Stimulated activated CD4-positive, alpha-beta T cell treated with anti-CD3 and anti-CD28 coated beads, Interleukin-12 subunit alpha, Interleukin-12 subunit beta, amount 100 ng/mL, for 48 hours (primary cell): ENCODE data around the gene FHOD1.

Experiments used
- DNase-seq, 3 donors: peaks; one replicate each; pipeline ENCODE4 v3.0.0-alpha.2; 2020; ENCODE audit warnings: low read depth in 2 of 3, low spot score in 1 of 3

The FHOD1 gene

DNA sequence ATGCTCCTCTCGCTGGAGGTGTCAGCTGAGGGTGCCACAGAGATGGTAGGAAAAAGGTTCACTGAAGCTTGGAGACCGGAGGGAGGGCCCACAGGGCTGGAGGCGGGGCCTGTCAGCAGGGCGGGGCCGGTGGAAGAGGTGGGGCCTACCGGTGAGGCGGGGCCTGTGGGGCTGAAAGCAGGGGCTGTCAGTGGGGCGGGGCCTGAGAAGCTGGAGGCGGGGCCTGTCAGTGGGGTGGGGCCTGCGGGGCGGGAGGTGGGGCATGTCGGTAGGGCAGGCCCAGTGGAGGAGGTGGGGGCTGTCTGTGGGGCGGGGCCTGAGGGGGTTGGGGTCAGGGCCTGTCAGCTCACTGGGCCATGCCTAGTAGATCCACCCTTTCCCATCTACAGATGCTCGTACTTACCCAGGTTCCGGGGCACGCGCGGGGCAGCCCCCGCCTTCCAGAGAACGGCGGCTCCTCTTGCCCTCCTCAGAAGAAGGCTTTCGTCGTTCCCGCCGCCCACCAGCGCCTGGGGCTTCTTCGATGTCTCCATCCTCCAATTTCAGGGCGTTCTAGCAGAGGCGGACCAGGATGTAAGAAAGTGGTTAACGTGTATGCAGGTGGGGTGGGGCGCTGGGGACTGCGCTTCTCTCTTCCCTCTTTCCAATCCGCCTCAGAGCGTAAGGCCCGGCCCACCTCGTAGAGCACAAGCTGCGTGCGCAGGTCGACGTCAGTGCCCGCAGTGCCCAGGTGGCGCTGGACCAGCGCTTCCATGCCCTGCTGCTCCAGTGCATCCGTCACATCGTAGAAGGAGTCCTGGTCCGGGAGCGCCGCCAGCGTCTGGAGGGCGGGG lies 10.5 kb downstream of the FHOD1 start:
- peak; percentile 78 to 89 (median 79) for DNase-seq

DNA sequence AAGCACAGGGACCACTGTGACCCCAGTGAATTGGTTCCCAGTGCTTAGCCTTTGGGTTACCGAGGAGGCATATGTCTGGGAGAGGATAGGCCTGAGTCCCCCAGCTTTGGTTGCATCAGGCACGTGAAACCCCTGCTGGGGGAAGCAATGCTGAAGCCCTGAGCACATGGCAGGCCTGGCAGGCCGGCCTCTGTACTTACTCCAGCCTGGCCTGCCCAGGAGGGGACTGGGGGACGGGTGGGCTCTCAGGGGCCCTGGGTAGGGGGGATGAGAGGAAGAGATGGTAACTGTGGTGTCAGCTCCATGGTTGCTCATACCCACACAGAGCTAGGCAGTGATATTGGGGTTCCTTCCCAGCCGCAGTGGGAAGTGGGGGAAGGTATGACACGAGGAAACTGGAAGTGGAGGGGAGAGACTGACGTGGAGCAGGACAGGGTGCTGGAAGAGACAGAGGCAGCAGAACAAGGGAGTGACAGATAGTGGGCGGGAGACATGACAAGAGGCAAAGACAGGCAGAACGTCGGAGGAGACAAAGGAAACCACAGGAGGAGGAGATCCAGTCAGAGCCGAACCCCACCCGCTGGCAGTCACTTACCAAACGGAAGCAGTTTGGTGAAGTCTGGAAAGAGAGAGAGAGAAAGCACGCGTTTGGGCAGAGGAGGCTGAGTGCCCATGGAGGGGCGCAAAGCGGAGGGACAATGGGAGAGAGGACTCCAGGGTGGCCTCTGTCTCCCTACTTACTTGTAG lies 11.3 kb downstream of the FHOD1 start:
- DNase-seq, result no peak

DNA sequence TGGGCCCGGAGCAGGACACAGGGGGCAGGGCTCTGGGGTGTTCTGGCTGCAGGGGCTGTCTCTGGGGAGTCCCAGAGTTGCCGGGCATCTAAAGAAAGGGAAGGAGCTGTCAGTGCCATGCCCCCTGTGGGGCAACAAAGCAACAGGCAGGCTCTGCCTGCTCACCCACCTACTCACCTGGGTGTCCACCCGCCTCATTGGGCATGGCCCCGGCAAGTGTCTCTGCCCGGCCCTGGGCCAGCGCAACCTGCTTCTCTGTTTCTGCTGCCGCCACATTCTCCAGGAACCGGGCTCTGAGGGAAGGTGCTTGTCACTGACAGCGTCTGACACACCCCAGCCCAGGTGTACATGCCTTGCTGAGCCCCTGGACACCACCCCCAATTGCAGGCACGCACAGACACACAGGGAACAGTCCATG lies 13.1 kb downstream of the FHOD1 start:
- DNase-seq, result no peak

DNA sequence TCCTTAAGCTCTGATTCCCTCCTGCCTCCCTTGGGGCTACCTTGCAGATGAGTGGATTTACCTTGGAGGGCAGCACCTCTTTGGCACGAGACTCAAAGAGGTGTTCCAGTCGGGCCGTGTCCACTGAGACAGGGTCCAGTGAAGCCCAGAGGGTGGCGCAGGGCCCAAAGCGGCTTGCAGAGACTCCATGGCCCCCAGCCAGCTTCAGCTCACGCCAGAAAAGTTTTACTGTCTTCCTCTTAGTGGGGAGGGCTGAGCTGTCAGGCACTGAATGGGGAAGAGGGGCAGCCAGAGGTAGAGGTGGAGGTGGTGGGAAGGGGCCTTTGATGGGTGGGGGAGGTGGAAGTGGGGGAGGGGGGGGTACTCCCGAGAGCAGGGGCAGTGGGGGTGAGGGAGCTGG lies 13.7 kb downstream of the FHOD1 start:
- no peak for DNase-seq

DNA sequence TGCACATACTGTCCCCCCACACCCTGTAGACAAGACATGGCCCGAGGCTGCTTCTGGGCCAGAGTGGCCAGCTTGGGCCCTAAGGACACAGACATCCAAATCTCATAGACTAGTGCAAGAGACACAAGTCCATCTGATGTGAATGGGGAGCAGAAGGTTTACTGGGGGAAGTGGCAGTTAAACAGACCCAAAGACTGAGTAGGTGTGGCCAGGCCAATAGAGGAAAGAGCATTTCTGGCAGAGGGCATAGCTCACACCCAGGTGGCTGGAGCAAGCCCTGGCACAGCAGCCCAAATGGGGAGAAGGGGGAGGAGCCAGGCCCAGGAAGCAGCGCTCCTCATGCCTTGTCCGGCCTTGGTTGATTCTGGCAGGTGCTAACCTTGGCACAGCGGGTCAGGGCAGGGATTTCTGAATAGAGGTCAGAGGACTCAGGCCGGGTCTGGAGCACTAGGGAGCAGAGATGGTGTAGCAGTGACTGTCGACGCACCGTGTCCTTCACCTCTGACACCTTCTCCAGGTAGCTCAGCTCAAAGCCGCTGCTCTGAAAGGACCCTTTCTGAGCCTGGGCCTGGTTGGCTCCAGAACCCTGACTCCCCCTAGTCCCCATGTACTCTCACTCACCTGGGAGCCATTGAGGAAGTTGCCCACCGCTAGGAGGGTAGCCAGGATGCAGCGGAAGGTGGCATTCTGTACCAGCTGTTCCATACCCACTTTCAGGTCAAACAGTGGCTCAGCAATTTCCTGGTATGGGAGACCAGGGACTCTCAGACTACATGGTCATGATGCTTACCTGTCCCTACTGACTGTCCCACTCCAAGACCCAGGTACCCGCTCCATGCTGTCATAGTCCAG lies 16.2 kb downstream of the FHOD1 start:
- DNase-seq, result no peak

DNA sequence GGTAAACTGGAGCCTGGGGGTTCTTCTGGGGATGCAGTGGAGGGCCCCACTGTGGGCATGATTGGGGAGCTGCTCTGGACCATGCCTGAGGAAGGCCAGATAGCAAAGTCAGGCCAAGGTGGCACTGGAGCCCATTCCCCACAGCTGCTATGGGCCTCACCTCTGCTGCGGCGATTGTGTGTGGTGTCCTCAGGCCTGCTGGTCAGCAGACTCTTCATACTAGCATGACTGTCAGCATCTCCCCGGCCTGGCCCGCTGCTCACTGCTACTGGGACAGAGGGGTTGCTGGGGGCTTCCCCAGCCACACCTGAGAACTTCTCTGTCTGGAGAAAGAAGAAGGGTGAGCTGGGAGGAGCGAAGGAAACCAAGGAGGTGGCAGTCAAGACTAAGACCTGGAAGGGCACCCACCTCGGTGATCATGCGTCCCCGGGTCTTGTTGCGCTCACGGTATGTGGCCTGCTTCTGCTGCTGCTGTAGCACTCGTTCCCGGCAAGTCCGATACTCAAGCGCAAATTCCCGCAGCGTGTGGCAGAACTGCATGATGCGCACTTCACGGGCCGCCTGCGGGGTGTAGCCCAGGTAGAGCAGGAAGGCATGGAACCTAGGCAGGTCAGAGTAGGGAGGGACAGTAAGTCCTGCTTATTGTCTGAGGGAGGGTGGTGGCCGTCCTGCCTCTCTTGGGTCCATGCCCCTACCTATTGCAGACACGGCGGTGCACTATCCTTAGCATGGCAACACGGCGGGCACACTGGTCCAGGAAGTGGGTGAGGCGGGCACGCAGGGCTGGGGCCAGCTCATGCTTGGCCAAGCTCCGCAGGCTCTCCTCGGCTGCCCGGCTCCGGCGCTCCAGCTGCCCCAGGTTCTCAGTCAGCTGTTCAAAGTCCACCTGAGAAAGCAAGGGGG lies 17.1 kb downstream of the FHOD1 start:
- DNase-seq, result no peak

DNA sequence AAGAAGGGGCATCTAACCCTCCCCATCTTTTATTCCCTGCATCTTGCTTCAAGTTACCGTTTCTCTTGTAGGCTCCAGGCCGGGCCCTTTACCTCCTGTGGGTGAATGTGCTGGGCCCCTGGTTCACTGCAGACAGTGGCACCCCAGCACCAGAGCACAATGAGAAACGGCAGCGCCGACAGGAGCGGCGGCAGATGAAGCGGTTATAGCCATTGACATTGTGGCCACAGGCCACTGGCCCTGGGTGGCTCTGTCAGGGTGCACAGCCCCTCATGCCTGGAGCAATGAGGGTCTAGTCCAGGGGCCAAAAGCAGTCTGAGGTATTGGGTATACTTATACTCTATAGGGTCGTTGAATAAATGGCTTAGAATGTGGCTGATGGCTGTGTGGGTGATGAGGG lies 18.4 kb downstream of the FHOD1 start:
- DNase-seq, result no peak

DNA sequence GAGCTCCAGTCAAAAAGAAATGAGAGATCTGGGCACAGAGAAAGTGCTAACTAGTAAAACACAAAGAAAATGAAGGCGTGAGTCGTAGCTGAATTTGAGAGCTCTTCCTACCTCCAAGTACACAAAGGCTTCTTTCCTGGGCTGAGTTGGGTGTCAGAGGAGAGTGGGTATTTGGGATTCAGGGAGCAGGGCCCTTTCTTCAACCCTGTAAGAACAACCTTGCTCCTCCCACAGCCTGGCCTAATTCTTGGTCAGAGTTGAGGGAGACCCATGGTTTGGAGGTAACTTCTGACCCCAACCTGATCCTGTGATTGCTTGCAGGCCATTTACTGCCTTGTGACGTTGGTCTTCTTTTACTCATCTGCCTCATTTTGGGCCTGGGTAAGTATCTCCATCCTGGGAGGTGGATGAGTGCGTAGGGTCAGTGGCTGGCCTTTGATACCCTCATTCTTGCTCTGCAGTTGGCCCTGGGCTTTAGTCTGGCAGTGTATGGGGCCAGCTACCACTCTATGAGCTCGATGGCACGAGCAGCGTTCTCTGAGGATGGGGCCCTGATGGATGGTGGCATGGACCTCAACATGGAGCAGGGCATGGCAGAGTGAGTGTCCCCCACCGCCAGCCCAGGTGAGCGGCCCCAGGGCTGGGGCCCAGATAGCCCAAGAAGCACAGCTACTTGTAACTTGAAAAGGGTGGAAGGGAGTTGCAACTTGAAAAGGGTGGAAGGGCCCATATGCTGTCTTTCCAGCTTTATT lies 19.1 kb downstream of the FHOD1 start:
- no peak for DNase-seq

DNA sequence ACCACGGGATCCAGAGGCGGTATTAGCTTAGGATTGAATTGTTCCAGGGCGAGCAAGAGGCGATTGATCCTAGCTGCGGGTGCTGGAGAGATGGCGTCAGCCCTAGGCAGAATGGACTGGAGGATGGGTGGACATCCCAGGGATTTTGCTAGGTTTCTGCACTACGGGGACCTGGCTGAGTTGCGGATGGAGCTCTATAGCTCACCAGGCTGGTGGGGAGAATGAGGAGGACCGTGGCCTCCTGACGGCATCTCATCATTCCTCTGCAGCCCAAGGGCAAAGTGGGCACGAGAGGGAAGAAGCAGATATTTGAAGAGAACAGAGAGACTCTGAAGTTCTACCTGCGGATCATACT lies 19.7 kb downstream of the FHOD1 start:
- DNase-seq, result no peak

DNA sequence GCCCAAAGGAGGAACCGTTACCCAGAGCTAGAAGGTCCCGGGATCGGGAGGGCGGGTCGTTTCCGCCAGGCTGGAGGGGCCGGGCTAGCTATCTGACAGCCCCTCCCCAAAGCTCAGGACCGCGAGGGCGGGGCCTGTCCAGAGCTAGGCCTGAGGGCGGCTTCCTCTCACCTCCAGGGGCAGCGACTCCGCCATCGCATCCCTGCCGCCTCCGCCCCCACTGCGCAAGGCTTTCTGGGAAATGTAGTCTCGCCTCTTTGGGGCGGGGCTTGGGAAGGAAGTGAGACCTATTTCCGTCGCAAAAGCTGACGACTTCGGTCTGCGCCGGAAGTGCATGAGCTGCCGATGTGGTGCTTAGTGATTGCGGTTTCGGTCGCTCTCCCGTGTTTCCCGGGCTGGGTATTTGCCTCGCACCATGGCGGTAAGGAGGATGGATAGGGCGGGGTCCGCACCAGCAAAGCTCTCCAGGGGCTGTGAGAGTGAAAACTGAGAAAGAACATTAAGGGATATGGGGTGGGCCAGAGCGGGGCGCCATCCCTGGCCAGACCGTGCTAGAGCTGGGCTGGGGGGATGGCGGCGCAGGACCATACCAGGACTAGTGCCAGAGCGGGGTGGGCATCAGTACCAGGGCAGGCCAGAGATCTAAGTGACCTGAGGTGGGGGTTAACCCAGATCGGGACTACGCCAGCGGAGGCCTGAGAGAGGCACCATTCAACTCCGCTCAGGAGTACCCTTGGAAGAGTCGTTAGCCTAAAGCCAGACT lies 20.3 kb downstream of the FHOD1 start, which contains the start of gene TMEM208:
TMEM208 (plus strand) TSS at position 327 of the 763 bp plus-strand sequence; CDS start at position 416, 89 bp downstream.
- peak; percentile 98 to 99 (median 98) for DNase-seq

DNA sequence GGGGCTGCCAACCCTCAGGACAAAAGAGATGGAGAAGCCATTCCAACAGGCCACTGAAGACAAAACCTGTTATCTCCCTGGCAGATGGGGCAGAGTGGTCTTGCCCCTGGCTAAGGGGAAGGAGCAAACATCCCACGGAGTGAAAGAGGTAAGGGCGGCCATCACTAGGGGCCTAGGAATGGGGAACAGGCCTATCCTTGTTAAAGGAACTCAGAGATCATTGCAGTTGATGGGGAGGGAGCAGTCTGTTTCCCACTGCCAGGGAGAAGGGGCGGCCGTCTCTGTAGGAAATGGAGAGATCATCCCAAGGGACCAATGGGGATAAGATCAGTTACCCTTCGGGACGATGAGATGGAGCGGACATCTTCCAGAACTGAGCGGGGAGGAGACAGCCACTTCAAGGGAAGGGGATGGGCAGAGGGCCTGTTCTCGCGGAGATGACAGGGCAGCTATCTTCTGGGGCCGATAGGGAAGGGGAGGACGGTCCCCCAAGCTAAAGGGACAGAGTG lies 20.9 kb downstream of the FHOD1 start:
- no peak for DNase-seq

DNA sequence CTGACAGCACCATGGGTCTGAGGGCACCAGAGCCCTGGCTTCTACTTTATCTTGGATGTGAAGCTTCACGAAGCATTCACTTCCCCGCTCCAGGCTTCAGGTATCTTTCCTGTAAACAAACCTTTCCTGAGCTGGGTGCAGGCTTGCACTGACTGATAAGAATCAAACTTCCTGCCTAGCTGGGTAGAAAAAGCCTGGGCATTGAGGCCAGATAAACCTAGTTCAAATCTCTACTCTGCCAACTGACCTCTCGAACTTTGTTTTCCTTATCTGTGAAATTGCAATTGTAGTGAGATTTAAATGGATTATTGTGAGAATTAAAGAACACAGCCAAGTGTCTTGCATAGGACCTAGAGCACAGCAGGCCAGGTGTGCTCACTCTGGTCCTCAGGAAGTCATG lies 23.3 kb downstream of the FHOD1 start:
- no peak for DNase-seq

DNA sequence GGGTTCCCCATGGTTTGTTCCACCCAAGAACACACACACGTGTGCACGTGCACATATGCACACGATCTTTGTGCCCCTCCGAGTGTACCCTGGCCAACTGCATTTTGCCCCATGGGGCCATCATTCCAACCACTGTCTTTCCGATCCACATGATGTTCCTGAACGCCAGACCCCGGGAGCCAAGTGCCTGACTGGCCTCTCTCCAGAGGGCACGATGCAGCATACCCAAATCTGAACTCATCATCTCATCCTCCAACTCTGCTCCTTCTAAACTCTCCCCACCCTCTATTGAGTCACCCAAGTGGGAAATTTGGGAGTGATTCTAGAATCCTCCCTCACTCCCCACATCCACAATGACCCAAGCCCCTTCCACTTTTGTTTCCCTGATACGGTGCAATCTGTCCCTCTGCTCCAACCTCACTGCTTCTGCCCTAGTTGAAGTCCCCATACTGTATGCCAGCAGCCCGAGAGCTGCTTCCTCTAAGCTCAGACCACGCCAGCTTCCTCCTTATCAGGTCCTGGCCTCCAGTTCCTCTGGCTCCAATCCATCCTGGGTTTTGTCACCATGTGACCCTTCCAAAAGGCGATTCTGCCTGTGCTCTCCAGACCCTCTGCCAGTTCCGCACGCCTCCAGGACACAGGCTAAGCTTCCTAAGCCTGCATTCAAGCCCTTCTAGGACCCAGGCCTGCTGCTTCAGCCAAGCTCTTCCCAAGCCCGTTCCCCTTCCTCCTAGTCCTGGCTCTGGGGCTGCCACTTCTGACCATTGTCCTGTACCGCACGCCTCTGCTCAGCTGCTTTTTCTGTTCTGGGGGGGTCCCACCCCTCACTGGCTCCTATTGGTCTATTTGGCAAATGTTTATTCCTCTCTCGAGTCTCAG lies 30.4 kb downstream of the FHOD1 start:
- no peak for DNase-seq

DNA sequence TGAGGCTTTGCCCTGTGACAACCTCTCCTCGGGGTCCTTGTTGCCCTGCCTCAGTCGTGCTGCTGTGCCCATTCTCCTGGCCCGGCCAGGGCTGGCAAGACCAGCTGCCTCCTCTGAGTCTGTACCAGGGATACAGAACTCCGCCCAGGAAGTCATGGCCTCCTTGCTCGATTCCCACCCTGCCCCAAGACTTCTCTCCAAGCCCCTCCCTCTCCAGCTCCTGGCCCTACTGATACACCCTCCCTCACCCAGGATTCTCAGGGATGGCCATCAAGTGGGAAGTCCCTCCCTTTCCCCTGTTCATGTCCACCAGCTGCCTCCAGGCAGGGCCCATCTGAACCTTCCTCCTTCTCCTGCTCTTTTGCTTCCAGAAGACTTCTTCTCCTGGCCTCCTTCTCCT lies 31.6 kb downstream of the FHOD1 start:
- DNase-seq, result no peak

DNA sequence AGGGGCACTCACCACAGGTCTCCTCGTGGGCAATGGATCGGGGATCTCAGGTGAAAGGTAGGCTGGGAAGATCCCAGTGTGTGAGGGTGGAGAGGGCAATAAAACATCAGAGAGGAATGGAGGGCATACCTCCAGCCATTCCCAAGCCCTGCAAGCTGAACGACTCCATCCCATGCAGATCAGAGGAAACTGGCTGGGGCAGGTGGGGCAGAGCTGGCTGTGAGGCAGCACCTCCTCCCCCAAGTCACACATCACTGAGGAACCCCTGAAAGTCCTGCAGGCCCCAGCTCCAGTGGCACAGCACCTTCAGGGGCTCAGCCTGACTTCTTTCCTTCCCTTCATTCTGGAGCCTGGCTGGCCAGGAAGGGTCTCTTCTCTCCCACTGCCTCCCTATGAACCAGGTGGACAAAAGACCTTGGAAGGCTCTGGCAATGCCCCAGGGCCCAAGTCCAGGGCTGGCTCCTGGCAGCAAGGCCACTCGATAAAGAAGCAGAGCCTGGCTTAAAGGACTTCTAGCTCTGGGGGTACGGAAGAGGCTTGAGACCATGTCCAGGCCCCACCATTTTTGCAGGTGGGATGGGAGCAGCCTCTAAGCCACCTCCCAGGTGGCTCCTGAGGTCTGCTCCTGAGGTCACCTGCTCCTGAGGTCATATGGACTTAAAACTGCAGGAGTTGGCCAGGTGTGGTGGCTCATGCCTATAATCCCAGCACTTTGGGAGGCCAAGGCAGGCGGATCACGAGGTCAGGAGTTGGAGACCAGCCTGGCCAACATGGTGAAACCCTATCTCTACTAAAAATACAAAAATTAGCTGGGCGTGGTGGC lies 33.9 kb downstream of the FHOD1 start:
- DNase-seq, result no peak

DNA sequence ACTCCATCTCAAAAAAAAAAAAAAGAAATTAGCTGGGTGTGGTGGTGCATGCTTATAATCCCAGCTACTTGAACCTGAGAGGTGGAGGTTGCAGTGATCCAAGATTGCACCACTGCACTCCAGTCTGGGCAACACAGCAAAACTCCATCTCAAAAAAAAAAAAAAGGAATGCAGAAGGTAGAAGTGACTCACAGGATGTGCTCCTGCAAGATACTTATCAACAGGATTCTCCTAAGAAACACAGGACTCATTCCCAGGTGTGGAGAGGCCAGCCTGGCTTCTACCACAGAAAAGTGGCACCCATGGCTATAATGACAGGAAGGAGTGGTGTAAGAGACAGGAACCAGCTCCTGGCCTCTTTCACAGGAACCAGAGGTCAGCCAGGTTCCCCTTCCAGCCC lies 34.5 kb downstream of the FHOD1 start:
- no peak for DNase-seq

DNA sequence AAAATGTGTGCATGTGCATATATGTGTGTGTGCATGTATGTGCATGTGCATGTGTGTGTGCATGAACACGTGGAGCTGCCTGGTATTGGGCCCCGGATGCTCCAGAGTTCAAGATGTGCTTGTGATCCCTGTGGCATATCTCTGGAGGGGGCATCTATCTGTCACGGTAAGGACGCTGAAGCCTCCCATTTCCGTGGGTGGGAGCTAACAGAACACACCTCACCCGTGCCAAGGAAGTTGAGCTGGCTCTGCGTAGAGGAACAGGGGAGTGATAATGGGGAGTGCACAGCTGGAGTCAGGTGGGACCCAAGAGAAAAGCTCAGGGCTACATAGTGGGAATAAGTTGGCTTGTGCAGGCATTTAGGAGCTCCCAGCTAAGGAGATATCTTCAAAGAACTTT lies 35.6 kb downstream of the FHOD1 start:
- no peak for DNase-seq
